NOMO-1 treated with DMSO at 0.1 percent for 48 hours (cell line): ENCODE results near the gene IGF2R.
A peak's percentile ranks its signal among the peaks of the same experiment; 100 is the strongest.

Experiments used
- DNase-seq: peaks from one replicate; lab custom pipeline; 2025; ENCODE audit not compliant: unreplicated experiment; lab: John Stamatoyannopoulos, UW

The IGF2R gene

DNA sequence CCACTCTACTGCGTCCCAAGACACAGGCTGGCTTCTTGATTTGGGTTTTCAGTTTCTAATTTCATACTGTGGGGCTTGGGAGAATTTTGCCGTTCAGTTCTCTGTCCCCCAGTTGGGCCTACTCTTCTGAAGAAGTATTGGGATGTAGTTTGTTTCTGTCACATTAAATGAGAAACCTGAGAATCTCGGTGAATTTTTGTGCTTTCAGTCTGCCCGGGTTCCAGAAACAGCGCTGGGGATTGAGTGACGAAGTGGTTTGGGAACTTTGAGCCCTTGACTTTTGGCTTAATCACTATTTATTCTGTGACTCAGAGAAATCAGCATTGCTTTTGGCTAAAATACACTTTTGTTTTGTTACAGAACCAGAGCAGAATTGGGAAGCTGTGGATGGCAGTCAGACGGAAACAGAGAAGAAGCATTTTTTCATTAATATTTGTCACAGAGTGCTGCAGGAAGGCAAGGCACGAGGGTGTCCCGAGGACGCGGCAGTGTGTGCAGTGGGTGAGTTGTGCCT, 74.0 kb downstream of the IGF2R start:
- DNase-seq = no peak

DNA sequence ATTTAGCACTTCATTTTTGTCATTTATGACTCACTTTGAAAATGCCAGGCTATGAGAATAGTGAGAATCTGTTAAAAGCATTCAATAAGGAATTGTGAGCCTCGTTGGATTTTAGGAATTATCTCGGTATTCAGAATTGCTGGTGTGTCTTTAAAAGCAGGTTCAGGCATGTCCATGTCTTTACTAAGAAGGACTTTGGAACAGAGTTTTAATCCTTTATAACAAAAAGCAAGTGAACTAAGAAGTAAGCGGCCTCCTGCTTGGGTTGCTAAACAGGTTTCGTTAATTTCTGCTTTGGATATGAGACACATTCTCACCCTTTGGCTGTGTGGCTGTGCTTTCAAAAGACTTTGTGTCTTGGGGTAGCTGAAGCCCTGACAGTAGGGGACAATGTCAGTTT, 74.9 kb downstream of the IGF2R start:
- DNase-seq = no peak

DNA sequence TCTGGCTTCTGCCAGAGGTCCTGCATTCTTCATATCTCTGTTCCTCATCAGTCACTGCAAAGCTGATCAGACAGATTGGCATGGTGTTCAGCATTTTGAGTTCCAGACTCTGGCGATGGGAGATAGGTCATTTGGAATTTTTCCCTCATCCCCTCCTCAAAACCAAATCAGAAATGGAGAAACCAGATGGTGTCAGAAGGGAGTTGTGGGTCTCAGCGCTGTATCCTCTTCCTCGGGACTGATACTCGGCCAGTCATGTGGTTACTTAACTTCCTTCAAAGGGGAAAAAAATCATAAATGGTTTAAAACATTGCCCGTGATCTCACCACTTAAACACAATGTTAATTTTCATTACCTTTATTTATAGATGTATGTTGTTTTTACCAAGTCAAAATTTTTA, 75.8 kb downstream of the IGF2R start:
- no peak for DNase-seq

DNA sequence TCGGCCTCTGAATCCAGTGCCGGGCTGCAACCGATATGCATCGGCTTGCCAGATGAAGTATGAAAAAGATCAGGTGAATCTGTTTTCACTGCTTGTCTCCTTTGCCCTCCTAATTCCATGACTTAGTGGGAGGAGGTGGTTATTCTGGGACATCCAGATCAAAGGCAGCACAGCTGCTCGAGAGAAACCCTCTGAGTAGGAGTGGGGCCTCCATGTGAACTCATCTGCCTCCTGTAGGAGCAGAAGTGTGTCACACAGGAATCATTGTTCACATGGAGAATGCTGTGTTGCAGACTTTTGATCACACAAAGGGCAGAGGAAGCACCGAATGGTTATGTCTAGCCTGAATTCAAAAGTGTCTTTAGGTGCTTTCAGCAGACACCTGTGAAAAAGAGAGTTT, 79.6 kb downstream of the IGF2R start:
- DNase-seq = no peak

DNA sequence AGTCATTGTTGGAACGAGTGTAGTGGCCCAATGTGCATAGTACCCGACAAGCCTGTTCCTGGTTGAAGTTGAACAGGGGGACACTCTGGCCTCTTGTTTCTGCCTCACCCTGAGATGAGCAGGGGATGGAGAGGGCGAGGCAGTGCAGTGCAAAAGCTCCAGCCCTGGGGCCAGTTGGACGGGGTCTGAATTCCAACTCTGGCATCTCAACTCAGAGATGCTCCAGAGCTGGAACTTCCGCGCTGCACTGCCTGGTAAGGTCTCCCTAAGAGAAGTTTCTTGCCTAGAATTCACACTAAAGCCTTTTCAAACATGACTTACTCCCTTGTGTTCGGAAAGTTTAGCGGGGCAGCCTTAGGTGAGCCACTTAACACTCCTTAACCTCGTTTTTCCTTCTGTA, 80.5 kb downstream of the IGF2R start:
- DNase-seq = no peak

DNA sequence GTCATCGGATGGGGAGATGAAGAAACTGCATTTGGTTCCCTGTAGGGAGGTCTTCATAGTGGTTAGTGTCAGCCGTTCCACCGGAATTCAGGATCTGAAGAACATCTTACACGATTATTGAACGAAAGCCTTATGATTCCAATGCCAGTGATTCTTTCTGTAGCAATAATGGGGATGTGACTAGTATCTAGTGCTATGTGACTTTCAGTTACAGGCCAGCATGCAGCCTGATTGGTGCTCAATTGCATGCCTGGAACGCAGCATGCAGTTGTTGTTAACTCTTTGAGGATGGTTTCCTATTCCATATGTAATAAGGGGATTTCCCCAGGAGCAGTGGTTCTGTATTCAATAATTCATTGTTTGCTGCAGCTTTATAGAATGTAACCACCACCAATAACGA, 81.1 kb downstream of the IGF2R start:
- DNase-seq = no peak

DNA sequence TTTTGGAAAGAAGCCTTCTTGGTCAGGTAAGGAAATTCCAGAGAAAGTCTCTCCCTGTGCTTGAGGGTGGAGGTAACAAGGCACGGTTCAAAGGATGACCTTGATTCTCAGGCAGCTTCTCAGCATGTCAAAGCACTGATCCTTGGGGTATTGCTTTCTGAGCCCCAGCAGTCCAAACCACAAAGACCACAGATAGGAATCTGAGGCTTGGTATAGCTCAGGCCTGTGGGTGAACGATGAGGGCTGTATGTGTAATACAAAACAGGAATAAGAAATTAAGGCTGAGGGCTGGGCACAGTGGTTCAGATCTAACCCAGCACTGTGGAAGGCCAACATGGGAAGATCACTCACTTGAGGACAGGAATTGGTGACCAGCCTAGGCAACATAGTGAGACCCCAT, 82.5 kb downstream of the IGF2R start:
- DNase-seq = no peak

DNA sequence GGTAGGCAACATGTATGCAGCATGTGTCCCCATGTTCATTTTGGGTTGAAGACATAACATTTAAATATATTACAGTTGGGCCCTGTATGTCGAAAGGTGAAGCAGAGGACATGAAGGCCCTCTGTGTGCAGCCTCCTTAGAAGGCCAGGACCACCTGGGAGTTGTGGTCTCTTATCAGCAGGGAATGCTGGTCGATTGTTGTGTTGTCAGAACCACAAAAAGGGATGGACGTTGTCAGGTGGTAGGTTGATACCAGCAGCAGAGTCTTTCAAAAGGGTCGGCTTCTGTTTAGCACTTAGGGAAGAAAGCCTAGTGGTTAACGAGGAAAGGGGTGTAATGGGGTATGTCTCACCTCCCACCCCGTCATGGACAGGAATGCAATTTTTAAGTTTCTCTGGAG, 85.4 kb downstream of the IGF2R start:
- DNase-seq = no peak

DNA sequence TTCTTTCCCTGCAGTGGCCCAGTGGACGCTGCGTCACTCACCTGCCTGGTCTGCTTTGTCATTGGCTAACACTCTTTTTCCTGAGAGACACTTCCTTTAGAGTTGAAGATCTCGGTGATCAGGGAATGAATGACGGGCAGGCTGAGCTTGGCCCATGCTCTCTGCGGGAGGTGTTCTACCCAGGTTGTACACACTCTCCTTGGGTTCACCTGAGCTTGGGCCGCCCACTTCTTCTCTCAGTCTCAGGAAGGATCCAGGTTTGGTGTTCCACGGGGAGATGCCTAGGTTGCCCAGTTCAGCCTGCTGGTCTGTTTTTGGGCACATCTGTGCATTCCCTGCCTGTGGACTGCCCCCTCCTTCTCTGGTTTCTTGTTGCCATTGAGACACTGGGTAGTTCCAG, 86.0 kb downstream of the IGF2R start:
- no peak for DNase-seq

DNA sequence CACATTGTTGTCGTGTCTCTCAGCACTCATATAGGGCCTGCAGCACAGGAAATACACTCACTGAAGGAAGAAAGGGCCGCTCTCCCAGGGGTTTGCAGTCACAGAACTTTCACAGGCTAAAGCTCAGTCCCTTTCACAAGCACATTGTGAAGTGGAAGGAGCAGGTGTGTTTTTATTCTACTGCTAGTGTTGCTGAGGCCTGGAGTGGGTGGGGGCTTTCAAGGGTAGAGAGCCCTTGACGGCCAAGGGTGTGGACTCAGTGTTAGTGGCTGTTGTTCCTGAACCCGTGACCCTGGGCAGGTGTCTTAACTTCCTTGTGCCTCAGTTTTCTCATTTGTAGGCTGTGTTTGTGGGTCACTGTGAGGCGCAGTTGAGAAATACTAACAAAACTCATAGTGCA, 86.5 kb downstream of the IGF2R start:
- no peak for DNase-seq

DNA sequence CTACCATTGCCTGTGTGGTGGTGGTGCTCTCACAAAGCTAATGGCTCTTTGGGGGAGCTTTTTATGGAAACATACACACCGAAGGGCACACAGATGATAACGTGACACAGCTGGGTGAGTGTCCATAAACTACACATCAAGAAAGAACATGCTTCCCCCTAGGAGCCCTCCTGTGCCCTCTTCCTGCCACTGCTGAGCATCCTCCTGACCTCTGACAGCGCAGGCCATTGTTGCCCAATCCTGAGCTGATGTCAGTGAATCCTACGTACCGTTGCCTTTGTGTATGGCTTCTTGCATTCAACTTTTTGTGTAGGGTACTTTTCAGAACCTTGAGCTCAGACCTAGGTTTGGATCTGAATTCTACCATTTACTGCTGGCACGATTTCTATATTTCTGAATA, 86.9 kb downstream of the IGF2R start:
- DNase-seq = no peak

DNA sequence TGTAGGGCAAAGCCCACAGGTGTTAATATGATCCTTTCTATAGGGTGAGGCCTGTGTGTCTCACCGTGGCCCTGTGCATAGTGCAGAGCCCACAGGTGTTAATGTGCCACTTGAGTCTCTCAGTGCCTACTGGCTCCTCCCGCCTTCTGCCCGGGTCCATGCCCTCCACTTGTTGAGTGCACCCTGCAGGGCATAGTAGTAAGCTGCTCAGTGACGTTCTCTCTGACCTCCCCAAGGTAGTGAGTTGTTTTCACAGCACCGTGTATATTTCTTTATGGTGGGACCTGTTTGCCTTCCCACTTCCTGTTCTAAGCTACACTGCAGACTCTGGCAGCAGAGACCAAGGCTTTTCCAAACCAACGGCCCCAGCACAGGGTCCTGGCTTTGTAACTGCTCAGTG, 88.2 kb downstream of the IGF2R start:
- no peak for DNase-seq

DNA sequence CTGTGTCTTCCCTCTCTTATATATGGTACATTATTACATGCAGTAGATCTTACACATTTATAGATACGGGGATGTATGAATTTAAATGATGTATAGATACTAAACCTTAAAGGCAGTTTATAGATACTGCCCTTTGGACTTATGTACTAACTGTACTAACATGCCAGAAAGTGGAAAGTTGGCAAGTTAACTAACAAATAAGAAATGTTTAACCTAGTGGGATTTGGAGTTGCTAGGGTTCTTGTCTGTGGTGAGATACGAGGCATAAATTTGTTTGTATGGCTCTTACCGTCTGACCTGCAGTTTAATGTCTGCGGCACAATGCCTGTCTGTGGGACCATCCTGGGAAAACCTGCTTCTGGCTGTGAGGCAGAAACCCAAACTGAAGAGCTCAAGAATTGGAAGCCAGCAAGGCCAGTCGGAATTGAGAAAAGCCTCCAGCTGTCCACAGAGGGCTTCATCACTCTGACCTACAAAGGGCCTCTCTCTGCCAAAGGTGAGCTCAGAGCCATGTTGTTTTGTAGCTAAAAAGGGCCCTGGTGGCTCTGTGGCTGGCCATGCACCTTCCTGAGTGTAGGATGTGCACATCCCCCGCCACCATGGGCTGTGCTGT, 89.8 kb downstream of the IGF2R start:
- DNase-seq = no peak

DNA sequence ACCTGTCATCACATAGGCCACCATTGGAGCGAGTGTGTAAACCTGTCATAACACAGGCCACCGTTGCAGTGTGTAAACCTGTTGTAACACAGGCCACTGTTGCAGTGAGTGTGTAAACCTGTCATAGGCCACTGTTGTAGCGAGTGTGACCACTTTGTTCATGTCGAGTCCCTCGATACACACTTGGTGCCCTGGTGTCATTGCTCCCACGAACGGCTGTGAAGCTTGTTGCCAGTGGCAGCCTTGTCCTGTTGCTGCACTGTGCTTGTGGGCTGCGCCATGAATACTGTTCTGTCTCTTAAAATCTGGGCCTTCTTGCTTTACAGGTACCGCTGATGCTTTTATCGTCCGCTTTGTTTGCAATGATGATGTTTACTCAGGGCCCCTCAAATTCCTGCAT, 91.3 kb downstream of the IGF2R start:
- no peak for DNase-seq

DNA sequence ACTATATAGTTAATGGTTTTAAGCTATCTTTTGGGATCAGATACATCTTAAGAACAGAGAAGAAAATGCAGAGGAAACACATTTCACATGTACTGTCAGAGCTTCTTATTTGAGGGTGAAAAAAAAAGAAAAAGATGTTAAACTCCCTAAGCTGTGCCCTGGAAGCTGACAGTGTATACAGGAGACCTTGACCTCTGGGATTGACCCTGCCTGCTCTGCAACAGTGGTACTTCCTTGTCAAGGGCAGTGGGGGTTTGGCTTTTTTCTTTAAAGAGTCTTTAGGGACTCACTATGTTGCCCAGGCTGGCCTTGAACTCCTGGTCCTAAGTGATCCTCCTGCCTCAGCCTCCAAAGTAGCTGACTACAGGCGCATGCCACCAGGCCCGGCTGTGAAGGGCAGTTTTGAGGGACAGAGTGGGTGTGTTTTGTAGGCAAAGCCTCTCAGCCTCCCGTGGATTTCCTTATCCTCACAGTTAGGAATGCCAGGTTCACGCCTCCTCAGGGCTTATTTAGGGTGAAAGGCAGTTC, 92.1 kb downstream of the IGF2R start:
- no peak for DNase-seq

DNA sequence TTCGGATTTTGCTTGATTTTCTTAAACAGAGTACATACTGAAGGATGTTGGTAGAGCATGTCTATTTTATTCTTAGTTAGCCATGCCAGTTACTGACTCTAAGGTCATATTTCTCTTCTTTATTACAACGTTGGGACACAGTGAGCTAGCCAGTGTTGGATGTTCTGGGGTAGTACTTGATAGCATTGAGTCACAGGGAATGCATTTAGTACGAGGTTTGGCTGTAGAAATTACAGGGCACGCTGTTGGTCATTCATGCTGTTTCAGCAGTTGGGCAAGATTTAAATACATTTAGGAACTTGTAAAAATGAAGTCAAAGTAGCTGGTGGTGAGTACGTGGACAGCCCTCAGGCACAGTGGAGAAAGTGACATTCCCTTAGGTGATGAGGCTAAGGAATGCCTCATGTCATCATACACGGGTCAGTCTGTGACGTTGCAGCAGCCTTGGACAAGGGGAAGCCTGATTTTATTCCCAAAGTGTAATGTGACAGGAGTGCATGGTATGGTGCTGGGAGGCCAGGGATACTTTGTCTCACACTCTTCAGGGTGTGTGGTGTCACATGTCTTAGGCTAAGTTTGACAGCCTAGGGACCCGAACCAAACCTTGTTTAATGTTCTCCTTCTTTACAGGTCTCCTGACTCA, 95.0 kb downstream of the IGF2R start:
- DNase-seq = no peak

DNA sequence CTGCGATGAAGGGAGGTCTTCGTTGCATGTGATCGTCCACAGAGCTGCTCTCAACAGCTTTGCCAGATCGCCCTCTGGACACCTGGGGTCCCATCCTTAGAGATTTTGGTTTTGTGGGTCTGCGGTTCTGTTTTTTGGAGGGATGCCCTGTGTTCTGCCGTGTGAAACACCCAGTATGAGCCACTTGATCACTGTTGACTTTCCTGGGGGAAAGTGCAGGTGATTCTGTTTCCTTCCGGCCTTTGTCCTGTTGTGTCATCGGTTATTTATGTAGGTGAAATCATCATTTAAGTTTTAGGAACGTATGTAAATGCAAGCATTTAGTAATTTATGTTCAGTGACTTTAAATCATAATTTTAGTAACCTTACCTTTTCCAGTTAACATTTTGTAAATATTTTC, 96.3 kb downstream of the IGF2R start:
- no peak for DNase-seq

DNA sequence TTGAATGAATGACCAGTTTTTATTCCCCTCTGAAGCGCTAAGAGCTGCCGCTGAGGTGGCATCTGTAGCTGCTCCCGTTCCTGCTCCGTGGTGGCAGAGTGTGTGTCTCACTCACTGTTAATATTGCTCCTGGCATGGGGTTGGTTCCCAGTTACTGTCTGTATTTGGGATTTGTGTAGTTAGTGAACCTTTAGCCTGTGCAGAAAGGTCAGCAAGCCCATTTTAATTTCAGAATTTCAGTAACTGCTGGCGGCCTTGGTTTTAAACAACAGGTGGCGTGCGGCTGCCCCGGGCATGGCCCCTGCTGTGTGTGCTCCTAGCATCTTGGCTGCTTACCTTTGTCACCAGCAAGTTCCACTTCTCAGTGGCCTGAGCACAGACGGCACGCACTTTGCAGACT, 98.7 kb downstream of the IGF2R start:
- no peak for DNase-seq

DNA sequence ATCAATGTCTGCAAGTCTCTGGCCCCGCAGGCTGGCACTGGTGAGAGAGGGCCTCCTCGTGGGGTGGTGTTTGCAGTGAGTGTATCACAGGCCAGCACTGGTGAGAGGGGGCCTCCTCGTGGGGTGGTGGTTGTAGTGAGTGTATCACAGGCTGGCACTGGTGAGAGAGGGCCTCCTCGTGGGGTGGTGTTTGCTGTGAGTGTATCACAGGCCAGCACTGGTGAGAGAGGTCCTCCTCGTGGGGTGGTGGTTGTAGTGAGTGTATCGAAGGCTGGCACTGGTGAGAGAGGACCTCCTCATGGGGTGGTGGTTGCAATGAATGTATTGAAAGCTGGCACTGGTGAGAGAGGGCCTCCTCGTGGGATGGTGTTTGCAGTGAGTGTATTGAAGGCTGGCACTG, 99.5 kb downstream of the IGF2R start:
- DNase-seq = no peak

DNA sequence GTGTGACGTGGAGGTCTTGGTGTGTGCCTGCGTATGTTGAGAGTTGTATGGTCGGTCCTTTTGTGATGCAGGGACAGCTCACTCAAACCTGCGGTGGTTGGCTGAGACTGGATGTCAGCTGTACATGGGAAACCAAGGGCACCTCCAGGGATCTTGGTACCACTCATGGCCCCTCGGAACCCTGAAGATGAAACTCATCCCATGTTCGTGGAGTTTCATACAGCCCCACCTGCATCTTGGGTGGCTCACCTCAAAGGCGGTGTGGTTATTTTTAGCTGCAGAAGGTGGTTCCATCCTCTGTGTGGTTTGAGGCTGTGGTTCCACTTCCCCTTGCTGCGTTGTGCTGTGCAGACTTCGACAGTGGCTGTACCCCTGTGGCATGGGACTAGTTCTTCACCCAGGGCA, 100.2 kb downstream of the IGF2R start:
- DNase-seq = peak; percentile 32

DNA sequence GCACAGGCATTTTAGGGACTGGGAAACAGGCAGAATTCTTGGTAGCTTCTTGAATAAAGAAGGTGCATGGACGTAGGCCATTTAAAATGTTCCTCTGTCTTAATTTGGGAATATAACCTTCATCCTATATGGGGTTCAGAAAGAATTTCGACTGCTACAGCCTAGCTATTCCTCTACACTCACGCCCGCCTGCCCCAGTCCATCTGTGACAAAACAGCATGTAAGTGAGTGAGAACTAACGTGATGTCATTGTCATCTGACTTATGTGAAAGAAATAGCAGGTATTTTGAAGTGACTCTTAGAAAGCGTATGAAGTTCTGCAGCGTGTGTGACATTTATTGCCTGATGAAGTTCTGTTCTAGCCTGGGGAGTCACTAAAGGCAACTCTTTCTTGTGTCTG, 100.6 kb downstream of the IGF2R start:
- DNase-seq = no peak

DNA sequence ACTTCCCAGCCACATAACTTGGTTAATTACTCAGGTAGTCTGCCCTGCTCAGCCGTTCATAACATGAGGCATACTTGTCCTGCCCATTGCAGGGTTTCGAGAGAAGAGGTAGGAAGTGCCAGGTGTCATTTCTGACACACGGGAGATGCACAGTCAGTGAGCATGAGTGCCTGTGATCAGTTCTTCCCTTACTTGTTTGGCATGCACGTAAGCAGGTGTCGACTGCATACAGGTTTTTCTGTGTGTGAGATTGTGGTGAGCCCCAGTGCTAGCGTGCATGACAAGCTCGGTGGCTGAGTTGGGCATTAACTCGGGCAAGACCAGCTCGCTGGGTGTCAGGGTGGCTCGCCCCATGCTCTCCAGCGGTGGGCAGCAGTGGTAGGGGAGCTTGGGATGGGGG, 101.5 kb downstream of the IGF2R start:
- DNase-seq = no peak

DNA sequence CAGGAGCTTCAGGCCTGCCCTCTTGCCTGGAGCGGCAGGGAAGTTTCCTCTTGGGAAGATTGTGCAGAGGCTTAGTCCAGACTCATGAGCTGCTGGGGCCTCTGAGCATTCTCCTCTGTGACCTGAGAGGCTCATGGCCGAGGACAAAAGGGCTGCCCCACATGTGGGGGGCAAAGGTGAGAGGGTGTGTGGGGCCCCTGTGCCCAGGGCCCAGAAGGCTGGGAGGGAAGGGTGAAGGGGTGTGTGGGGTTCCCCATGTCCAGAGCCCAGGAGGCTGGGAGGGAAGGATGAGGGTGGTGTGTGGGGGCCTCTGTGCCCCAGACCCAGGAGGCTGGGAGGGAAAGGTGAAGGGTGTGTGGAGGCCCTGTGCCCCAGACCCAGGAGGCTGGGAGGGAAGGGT, 101.9 kb downstream of the IGF2R start:
- DNase-seq = no peak
